Neural cell (in vitro differentiated cells): Measurements from ENCODE around the gene C1QTNF7.

ENCODE experiments used
- POLR2AphosphoS5 ChIP-seq: IDR thresholded peaks from 2 replicates; pipeline ENCODE4 v1.6.1; 2012
- REST ChIP-seq: IDR thresholded peaks from 2 replicates; pipeline ENCODE4 v1.6.1; 2012; ENCODE audit warnings: borderline replicate concordance

- TF ChIP-seq REST (no peak), POLR2AphosphoS5 (no peak)
Observed at GRCh38 chr4:15434091-15434490, 6.3 kb downstream of the C1QTNF7 start.
